GM21723 (cell line): Measurements from ENCODE around the gene KCND3.

Source experiments
- ATAC-seq: cut with Tn5 transposase; IDR thresholded peaks from one replicate; pipeline ENCODE4 v1.9.1; 2021; ENCODE audit warnings: mild to moderate bottlenecking, moderate library complexity; ENCODE audit not compliant: unreplicated experiment

The KCND3 gene

GRCh38 chr1:111988743-111989453, 570 bp downstream of the KCND3 start:
- ATAC-seq: no peak

GRCh38 chr1:111988377-111988742, 1.1 kb downstream of the KCND3 start:
- no peak for ATAC-seq

GRCh38 chr1:111987502-111987901, 2.0 kb downstream of the KCND3 start:
- ATAC-seq: no peak

- no peak for ATAC-seq
Observed at GRCh38 chr1:111983500-111983899, 6.0 kb downstream of the KCND3 start.

GRCh38 chr1:111982428-111982827, 7.0 kb downstream of the KCND3 start:
- ATAC-seq: no peak

- ATAC-seq: no peak
Observed at GRCh38 chr1:111981871-111982270, 7.6 kb downstream of the KCND3 start.

- no peak for ATAC-seq
Observed at GRCh38 chr1:111981090-111981489, 8.4 kb downstream of the KCND3 start.

- ATAC-seq: no peak
Observed at GRCh38 chr1:111980686-111981085, 8.8 kb downstream of the KCND3 start.

- ATAC-seq: no peak
Observed at GRCh38 chr1:111978695-111979094, 10.8 kb downstream of the KCND3 start.

- no peak for ATAC-seq
Observed at GRCh38 chr1:111977378-111977777, 12.1 kb downstream of the KCND3 start.

GRCh38 chr1:111976842-111977241, 12.6 kb downstream of the KCND3 start:
- ATAC-seq: no peak

GRCh38 chr1:111976332-111976731, 13.1 kb downstream of the KCND3 start:
- no peak for ATAC-seq

- no peak for ATAC-seq
Observed at GRCh38 chr1:111973150-111973790, 16.2 kb downstream of the KCND3 start.

- no peak for ATAC-seq
Observed at GRCh38 chr1:111971396-111971795, 18.1 kb downstream of the KCND3 start.

- ATAC-seq: no peak
Observed at GRCh38 chr1:111968511-111968910, 21.0 kb downstream of the KCND3 start.

GRCh38 chr1:111967886-111968285, 21.6 kb downstream of the KCND3 start:
- no peak for ATAC-seq

- ATAC-seq: no peak
Observed at GRCh38 chr1:111967067-111967690, 22.3 kb downstream of the KCND3 start.

GRCh38 chr1:111965781-111966443, 23.6 kb downstream of the KCND3 start:
- no peak for ATAC-seq

- no peak for ATAC-seq
Observed at GRCh38 chr1:111963985-111964738, 25.3 kb downstream of the KCND3 start.

GRCh38 chr1:111961773-111962565, 27.5 kb downstream of the KCND3 start:
- ATAC-seq: no peak
